Measurements from ENCODE around the gene KHDRBS1.

GRCh38 chr1:32007591-32007940 lies 6.1 kb upstream of the KHDRBS1 start:
- TF ChIP-seq EZH2 (IDR thresholded peaks at IDR 0.05; ENCODE audit: borderline replicate concordance, low read depth, low read length, severe bottlenecking), result no peak
- TF ChIP-seq, protein P1, sequence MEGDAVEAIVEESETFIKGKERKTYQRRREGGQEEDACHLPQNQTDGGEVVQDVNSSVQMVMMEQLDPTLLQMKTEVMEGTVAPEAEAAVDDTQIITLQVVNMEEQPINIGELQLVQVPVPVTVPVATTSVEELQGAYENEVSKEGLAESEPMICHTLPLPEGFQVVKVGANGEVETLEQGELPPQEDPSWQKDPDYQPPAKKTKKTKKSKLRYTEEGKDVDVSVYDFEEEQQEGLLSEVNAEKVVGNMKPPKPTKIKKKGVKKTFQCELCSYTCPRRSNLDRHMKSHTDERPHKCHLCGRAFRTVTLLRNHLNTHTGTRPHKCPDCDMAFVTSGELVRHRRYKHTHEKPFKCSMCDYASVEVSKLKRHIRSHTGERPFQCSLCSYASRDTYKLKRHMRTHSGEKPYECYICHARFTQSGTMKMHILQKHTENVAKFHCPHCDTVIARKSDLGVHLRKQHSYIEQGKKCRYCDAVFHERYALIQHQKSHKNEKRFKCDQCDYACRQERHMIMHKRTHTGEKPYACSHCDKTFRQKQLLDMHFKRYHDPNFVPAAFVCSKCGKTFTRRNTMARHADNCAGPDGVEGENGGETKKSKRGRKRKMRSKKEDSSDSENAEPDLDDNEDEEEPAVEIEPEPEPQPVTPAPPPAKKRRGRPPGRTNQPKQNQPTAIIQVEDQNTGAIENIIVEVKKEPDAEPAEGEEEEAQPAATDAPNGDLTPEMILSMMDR (IDR thresholded peaks at IDR 0.05; ENCODE audit: borderline replicate concordance, extremely low read depth, low read length, poor library complexity, severe bottlenecking), result no peak

All from DND-41 (cell line).